Breast epithelium (tissue), 4 donors: Measurements from ENCODE around the gene ITGA2B. TPM values are rescaled to one million over a fixed set of nuclear protein-coding genes. Genes with fewer than 3 reads are reported as not detected.
A peak's percentile ranks its signal among the peaks of the same experiment; 100 is the strongest.
"Not testable (repeated sequence)": the region's sequence is repeated elsewhere in the genome, so short reads cannot be mapped to it uniquely, and the experiment has no call there.

Experiments
- DNase-seq, 2 donors: peaks; one replicate each; pipeline ENCODE4 v3.0.0-alpha.2; 2019; ENCODE audit warnings: low spot score in 2 of 2
- H3K27ac ChIP-seq, 2 donors: fragments of 200-600 bp; sonication (generic) in 1 of 2; one replicate each; pipeline ENCODE4 v1.5.1; 2016 to 2019; ENCODE audit warnings: mild to moderate bottlenecking in 1 of 2
- H3K27me3 ChIP-seq, 2 donors: fragments of 200-600 bp; sonication (generic) in 1 of 2; one replicate each; pipeline versions ENCODE4 v1.5.1 to v1.6.0; 2017 to 2019; ENCODE audit warnings: control low read depth in 1 of 2, mild to moderate bottlenecking in 1 of 2
- H3K36me3 ChIP-seq: fragments of 200-600 bp; one replicate; pipeline ENCODE4 v1.5.1; 2019
- H3K4me1 ChIP-seq, 2 donors: fragments of 200-600 bp; sonication (generic); one replicate each; pipeline ENCODE4 v1.5.1; 2016 to 2019; ENCODE audit warnings: control low read depth in 1 of 2
- H3K4me3 ChIP-seq, 3 donors: fragments of 200-600 bp; sonication (generic); 1 replicate in 2 of 3; 2 replicates in 1 of 3; pipeline ENCODE4 v1.5.1; 2016 to 2019; ENCODE audit warnings: mild to moderate bottlenecking in 3 of 3, moderate library complexity in 2 of 3
- H3K9me3 ChIP-seq, 2 donors: fragments of 200-600 bp; sonication (generic) in 1 of 2; one replicate each; pipeline ENCODE4 v1.5.1; 2016 to 2019; ENCODE audit warnings: control low read depth in 1 of 2
- POLR2A ChIP-seq: fragments of 450-650 bp; IDR thresholded peaks from one replicate; pipeline ENCODE4 v1.6.1; 2016; ENCODE audit warnings: antibody characterized with exemption, mild to moderate bottlenecking, moderate library complexity
- POLR2AphosphoS5 ChIP-seq, 3 donors: sonication (generic); formaldehyde crosslinking; IDR thresholded peaks; one replicate each; pipeline ENCODE4 v1.6.1; 2017; ENCODE audit warnings: antibody characterized with exemption in 3 of 3
- intact Hi-C: fragments of 100-400 bp; cut with DNase I; formaldehyde crosslinking; loops from one replicate; pipeline ENCODE4 v1.15.1; 2023; ENCODE audit warnings: low total_unique reads
- total RNA-seq, 3 donors: library from RNA; depleted of rRNA; stranded (reverse); fragments of >200 nt; gene quantifications; one replicate each; pipeline ENCODE4 v1.1.0, GENCODE V29; 2016
- TF ChIP-seq, protein P1 (sequence below), 3 donors: fragments of 450-650 bp; IDR thresholded peaks; one replicate each; pipeline ENCODE4 v1.5.1; 2016 to 2017; ENCODE audit warnings: antibody characterized with exemption in 3 of 3, mild to moderate bottlenecking in 3 of 3, moderate library complexity in 3 of 3

ITGA2B gene
- total RNA-seq, 3 donors from 2014 or later: 0.66 to 1.2 (median 1.1) TPM

- H3K27me3 ChIP-seq: no peaks in the 10 kb centered on the region
- no peaks in the 10 kb centered on the region for H3K9me3 ChIP-seq
- DNase-seq: no peak
- TF ChIP-seq POLR2A: no peak
- TF ChIP-seq, protein P1, sequence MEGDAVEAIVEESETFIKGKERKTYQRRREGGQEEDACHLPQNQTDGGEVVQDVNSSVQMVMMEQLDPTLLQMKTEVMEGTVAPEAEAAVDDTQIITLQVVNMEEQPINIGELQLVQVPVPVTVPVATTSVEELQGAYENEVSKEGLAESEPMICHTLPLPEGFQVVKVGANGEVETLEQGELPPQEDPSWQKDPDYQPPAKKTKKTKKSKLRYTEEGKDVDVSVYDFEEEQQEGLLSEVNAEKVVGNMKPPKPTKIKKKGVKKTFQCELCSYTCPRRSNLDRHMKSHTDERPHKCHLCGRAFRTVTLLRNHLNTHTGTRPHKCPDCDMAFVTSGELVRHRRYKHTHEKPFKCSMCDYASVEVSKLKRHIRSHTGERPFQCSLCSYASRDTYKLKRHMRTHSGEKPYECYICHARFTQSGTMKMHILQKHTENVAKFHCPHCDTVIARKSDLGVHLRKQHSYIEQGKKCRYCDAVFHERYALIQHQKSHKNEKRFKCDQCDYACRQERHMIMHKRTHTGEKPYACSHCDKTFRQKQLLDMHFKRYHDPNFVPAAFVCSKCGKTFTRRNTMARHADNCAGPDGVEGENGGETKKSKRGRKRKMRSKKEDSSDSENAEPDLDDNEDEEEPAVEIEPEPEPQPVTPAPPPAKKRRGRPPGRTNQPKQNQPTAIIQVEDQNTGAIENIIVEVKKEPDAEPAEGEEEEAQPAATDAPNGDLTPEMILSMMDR (IDR thresholded peaks at IDR 0.05): peak in 2 of 3 donors; percentile 56 to 70
- no peak overlapping the region for H3K4me3 ChIP-seq
- intact Hi-C loops: loop anchor here (5.0 kb wide), 1 partner anchor 502 kb away; no protein-coding TSS in a partner anchor
- H3K27ac ChIP-seq: no peak overlapping the region
- H3K4me1 ChIP-seq: no peaks in the 10 kb centered on the region
- peaks cover 8% of the 10 kb centered on the region for H3K36me3 ChIP-seq
Measured at GRCh38 chr17:44350733-44351226, 38.7 kb downstream of the ITGA2B start.

DNA sequence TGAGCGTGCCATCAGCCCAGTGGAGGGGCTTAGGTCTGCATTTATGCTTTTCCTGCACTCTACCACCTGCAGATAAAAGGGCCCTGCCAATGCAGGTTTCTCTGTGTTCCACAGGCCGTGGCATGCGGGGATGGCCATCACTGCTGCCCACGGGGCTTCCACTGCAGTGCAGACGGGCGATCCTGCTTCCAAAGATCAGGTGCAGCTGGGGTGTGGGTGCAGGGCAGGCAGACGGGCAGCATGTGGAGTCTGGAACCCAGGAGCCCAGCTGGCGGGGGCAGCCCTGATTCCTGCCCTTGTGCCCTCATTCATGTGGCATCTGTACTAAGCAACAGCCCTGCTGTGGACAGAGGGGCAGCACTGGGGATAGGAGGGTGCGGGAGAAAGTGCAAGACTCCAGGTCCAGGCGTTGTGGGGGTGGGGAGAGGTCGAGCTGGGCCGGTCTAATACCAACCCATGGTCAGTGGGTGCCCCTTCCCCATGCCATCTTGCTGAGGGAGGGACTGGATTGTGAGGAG is 39.8 kb downstream of the ITGA2B start:
- Histone ChIP-seq H3K9me3 (no peaks in the 10 kb centered on the region), H3K4me1 (no peaks in the 10 kb centered on the region), H3K36me3 (peaks cover 8% of the 10 kb centered on the region), H3K4me3 (no peak overlapping the region), H3K27me3 (no peaks in the 10 kb centered on the region), H3K27ac (no peak overlapping the region)
- intact Hi-C loops: loop anchor here (5.0 kb wide), 1 partner anchor 503 kb away; no protein-coding TSS in a partner anchor
- DNase-seq: no peak
- TF ChIP-seq POLR2AphosphoS5 (IDR thresholded peaks at IDR 0.05) (no peak), POLR2A (no peak)
- TF ChIP-seq, protein P1 (IDR thresholded peaks at IDR 0.05): no peak

DNA sequence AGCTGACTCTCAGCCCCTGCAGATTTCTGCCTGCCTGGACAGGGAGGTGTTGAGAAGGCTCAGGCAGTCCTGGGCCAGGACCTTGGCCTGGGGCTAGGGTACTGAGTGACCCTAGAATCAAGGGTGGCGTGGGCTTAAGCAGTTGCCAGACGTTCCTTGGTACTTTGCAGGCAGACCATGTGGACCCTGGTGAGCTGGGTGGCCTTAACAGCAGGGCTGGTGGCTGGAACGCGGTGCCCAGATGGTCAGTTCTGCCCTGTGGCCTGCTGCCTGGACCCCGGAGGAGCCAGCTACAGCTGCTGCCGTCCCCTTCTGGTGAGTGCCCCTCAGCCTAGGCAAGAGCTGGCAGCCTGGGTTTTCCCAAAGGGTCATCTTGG is 40.5 kb downstream of the ITGA2B start:
- TF ChIP-seq, protein P1 (IDR thresholded peaks at IDR 0.05): no peak
- TF ChIP-seq POLR2A (no peak), POLR2AphosphoS5 (IDR thresholded peaks at IDR 0.05) (no peak)

DNA sequence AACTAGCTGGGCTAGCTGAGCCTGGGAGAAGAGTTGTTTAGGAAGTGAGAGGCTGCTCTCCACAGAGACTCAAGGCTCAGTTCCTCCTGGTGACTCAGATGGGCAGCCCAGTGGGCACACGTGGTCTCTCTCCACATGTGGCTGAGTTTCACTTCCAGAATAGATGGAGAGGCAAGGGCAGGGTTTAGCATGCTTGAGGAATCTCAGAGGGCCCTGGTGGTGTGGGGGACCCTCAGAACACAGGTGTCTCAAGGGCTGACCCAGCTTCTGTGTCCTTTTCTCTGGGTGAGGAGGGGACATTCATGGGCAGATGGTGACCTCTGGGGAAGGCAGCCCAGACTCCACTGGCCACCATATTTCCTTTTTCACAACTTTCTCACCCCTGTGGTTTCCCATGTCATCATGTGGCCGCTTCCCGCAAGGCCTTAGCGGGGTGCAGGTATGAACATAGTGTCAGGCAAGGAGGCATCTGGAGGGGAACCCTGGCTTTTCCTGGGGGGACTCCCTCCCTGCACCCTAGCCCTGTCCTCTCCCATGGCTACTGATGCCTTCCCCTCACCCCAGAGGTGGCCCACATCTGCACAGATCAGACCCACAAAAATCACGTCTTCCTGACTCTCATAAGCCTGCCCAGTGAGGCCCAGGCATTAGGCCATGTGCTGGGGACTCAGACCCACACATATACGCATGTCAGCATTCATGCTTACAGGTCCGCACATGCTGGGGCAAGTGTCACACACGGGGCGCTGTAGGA is 41.0 kb downstream of the ITGA2B start:
- TF ChIP-seq POLR2AphosphoS5 (IDR thresholded peaks at IDR 0.05): no peak
- TF ChIP-seq, protein P1 (IDR thresholded peaks at IDR 0.05): no peak
- TF ChIP-seq POLR2A: no peak
- no peaks in the 10 kb centered on the region for H3K4me1 ChIP-seq
- no peak for DNase-seq
- H3K27ac ChIP-seq: peak overlapping the region in 1 of 2 donors; percentile 6
- H3K9me3 ChIP-seq: no peaks in the 10 kb centered on the region
- peaks cover 8% of the 10 kb centered on the region for H3K36me3 ChIP-seq
- intact Hi-C loops: no loop called here
- no peaks in the 10 kb centered on the region for H3K27me3 ChIP-seq
- no peak overlapping the region for H3K4me3 ChIP-seq

More for the DNA sequence above, 40.5 kb downstream of the ITGA2B start:
- no peak overlapping the region for H3K27ac ChIP-seq
- peaks cover 8% of the 10 kb centered on the region for H3K36me3 ChIP-seq
- H3K4me3 ChIP-seq: no peak overlapping the region
- no peaks in the 10 kb centered on the region for H3K27me3 ChIP-seq
- intact Hi-C loops: no loop called here
- DNase-seq: no peak
- no peaks in the 10 kb centered on the region for H3K9me3 ChIP-seq
- H3K4me1 ChIP-seq: no peaks in the 10 kb centered on the region

- intact Hi-C loops, DNase-seq, H3K27ac ChIP-seq, H3K27me3 ChIP-seq, H3K4me1 ChIP-seq, H3K9me3 ChIP-seq, H3K4me3 ChIP-seq, H3K36me3 ChIP-seq: not testable (repeated sequence)
Measured at GRCh38 chr17:44347206-44348055, 42.0 kb downstream of the ITGA2B start.
